Measurements from ENCODE around the gene CERS6. TPM values are rescaled to one million over a fixed set of nuclear protein-coding genes. Genes with fewer than 3 reads are reported as not detected.

CERS6 gene
- total and polyA plus RNA-seq, 4 donors = 4.3 to 25.8 (median 13.6) TPM

DNA sequence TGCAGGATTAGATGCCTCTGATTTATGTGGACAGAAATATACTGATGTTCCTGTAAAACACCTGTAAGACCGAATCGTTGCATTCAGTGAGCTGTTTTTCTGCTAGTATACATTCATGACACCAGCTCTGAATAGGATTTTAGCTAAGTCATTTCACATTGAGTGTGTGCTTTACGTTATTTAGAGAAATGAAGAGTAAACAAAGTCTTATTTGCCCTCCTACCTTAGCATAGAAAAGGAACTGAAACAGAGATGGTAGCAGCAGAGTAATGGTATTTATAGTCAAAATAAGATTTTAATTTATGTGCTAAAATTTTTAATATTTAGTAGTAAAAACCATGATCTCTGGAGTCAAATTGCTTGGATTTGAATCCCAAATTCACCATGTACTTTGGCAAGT, 168.0 kb downstream of the CERS6 start:
- Histone ChIP-seq H3K9ac (ENCODE audit: insufficient read depth in 1 of 2, low read length in 2 of 2) (no peak overlapping the region), H3K4me1 (ENCODE audit: control insufficient read depth in 5 of 5, insufficient read depth in 5 of 5, low read length in 5 of 5) (peaks cover 0 to 3% (median 0%) of the 10 kb centered on the region in 5 donors), H3K27me3 (ENCODE audit: control insufficient read depth in 3 of 3, insufficient read depth in 3 of 3, low read length in 2 of 3) (no peaks in the 10 kb centered on the region), H3K4me3 (no peak overlapping the region), H3K27ac (ENCODE audit: low read depth in 1 of 2, low read length in 1 of 2) (no peak overlapping the region), H3K36me3 (ENCODE audit: control insufficient read depth in 4 of 4, insufficient read depth in 4 of 4, low read length in 4 of 4) (no peaks in the 10 kb centered on the region), H3K9me3 (ENCODE audit: control insufficient read depth in 4 of 4, insufficient read depth in 3 of 4, low read length in 3 of 4) (no peaks in the 10 kb centered on the region)
- DNase-seq (no peak), ATAC-seq (ENCODE audit: insufficient read depth, low FRiP score) (no peak)
- TF ChIP-seq, protein P1, sequence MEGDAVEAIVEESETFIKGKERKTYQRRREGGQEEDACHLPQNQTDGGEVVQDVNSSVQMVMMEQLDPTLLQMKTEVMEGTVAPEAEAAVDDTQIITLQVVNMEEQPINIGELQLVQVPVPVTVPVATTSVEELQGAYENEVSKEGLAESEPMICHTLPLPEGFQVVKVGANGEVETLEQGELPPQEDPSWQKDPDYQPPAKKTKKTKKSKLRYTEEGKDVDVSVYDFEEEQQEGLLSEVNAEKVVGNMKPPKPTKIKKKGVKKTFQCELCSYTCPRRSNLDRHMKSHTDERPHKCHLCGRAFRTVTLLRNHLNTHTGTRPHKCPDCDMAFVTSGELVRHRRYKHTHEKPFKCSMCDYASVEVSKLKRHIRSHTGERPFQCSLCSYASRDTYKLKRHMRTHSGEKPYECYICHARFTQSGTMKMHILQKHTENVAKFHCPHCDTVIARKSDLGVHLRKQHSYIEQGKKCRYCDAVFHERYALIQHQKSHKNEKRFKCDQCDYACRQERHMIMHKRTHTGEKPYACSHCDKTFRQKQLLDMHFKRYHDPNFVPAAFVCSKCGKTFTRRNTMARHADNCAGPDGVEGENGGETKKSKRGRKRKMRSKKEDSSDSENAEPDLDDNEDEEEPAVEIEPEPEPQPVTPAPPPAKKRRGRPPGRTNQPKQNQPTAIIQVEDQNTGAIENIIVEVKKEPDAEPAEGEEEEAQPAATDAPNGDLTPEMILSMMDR (IDR thresholded peaks at IDR 0.05; ENCODE audit: control extremely low read depth, extremely low read depth) = no peak
- 75 to 85% methylated on average over 3 of the region's 3 CpGs for WGBS, 2 donors

DNA sequence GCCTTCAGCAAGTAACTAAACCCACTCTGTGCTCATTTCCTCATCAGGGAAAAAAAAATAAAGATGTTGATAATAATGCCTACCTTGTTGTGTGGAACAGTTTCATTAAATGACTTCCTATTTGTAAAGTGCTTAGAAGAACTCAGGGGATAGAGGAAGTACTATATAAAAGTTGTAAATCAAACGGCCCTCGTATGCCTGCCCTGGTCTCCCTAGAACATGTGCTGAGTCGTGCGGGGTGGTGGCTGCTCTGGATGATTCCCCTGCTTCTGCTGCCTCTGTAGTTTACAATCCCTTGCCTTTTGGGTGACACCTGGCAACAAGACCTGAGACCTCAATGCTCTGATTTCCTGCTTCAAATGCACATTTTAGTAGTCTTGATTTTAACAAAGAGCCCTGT, 170.0 kb downstream of the CERS6 start:
- no peaks in the 10 kb centered on the region for H3K9me3 ChIP-seq (ENCODE audit: control insufficient read depth in 4 of 4, insufficient read depth in 3 of 4, low read length in 3 of 4)
- 22 to 39% methylated on average over 4 of the region's 4 CpGs for WGBS, 2 donors
- no peaks in the 10 kb centered on the region for H3K27me3 ChIP-seq (ENCODE audit: control insufficient read depth in 3 of 3, insufficient read depth in 3 of 3, low read length in 2 of 3)
- H3K4me1 ChIP-seq (ENCODE audit: control insufficient read depth in 5 of 5, insufficient read depth in 5 of 5, low read length in 5 of 5) = peaks cover 0 to 3% (median 0%) of the 10 kb centered on the region in 5 donors
- no peaks in the 10 kb centered on the region for H3K36me3 ChIP-seq (ENCODE audit: control insufficient read depth in 4 of 4, insufficient read depth in 4 of 4, low read length in 4 of 4)
- no peak overlapping the region for H3K4me3 ChIP-seq
- TF ChIP-seq, protein P1 (IDR thresholded peaks at IDR 0.05; ENCODE audit: control extremely low read depth, extremely low read depth) = no peak
- no peak for DNase-seq
- no peak overlapping the region for H3K9ac ChIP-seq (ENCODE audit: insufficient read depth in 1 of 2, low read length in 2 of 2)
- no peak overlapping the region for H3K27ac ChIP-seq (ENCODE audit: low read depth in 1 of 2, low read length in 1 of 2)
- ATAC-seq (ENCODE audit: insufficient read depth, low FRiP score) = no peak

DNA sequence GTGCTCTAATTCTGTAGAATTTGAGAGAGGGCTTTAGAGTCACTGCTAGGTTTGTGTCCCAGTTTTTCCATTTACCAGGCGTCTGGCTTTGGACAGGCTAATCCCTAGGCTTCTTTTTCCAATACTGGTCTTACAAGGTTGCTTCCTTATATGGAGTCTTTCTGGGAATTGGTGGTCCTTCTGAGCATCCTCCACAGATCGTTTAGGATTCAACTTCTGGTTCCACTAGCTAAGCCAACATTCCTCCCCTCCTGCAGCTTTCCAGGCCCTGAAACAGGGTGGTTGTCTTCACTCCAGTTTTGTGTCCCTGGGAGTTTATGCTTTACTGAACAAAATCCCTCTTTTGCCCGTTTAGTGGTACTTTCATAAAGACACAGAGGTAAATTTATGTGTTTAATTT, 170.6 kb downstream of the CERS6 start:
- H3K27me3 ChIP-seq (ENCODE audit: control insufficient read depth in 3 of 3, insufficient read depth in 3 of 3, low read length in 2 of 3) = no peaks in the 10 kb centered on the region
- no peak overlapping the region for H3K9ac ChIP-seq (ENCODE audit: insufficient read depth in 1 of 2, low read length in 2 of 2)
- H3K27ac ChIP-seq (ENCODE audit: low read depth in 1 of 2, low read length in 1 of 2) = no peak overlapping the region
- H3K36me3 ChIP-seq (ENCODE audit: control insufficient read depth in 4 of 4, insufficient read depth in 4 of 4, low read length in 4 of 4) = no peaks in the 10 kb centered on the region
- no peak for DNase-seq
- H3K9me3 ChIP-seq (ENCODE audit: control insufficient read depth in 4 of 4, insufficient read depth in 3 of 4, low read length in 3 of 4) = no peaks in the 10 kb centered on the region
- 80 to 87% methylated on average over 3 of the region's 3 CpGs for WGBS, 2 donors
- TF ChIP-seq, protein P1 (IDR thresholded peaks at IDR 0.05; ENCODE audit: control extremely low read depth, extremely low read depth) = no peak
- no peak overlapping the region for H3K4me3 ChIP-seq
- H3K4me1 ChIP-seq (ENCODE audit: control insufficient read depth in 5 of 5, insufficient read depth in 5 of 5, low read length in 5 of 5) = peaks cover 0 to 3% (median 0%) of the 10 kb centered on the region in 5 donors
- ATAC-seq (ENCODE audit: insufficient read depth, low FRiP score) = no peak

DNA sequence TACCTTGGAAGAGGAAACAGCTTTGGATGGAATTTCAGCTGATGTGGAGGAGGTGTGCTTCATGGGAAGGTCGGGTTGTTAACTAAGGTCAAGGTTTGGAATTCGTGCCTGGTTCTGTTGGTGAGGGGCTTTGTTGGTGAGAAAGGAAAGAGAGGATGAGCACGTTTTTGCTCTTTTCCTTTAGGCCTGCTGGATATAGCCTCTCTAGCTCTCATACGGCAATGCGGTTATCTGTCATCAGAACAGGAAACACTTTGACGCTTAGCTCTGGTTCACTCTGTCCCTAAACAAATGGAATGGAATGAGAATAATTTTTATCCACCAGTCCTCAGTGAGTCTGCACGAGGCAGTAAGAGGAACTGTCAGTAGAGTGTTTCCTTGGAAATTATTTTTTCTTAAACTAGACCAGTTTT, 176.6 kb downstream of the CERS6 start:
- DNase-seq (no peak), ATAC-seq (ENCODE audit: insufficient read depth, low FRiP score) (peak; percentile 41)
- peaks cover 4 to 43% (median 15%) of the 10 kb centered on the region in 5 donors for H3K4me1 ChIP-seq (ENCODE audit: control insufficient read depth in 5 of 5, insufficient read depth in 5 of 5, low read length in 5 of 5)
- H3K36me3 ChIP-seq (ENCODE audit: control insufficient read depth in 4 of 4, insufficient read depth in 4 of 4, low read length in 4 of 4) = no peaks in the 10 kb centered on the region
- TF ChIP-seq, protein P1 (IDR thresholded peaks at IDR 0.05; ENCODE audit: control extremely low read depth, extremely low read depth) = no peak
- peak overlapping the region; percentile 39 to 94 for H3K27ac ChIP-seq (ENCODE audit: low read depth in 1 of 2, low read length in 1 of 2)
- no peaks in the 10 kb centered on the region for H3K9me3 ChIP-seq (ENCODE audit: control insufficient read depth in 4 of 4, insufficient read depth in 3 of 4, low read length in 3 of 4)
- 12 to 28% methylated on average over 7 of the region's 7 CpGs for WGBS, 2 donors
- H3K4me3 ChIP-seq = no peak overlapping the region
- H3K27me3 ChIP-seq (ENCODE audit: control insufficient read depth in 3 of 3, insufficient read depth in 3 of 3, low read length in 2 of 3) = no peaks in the 10 kb centered on the region
- H3K9ac ChIP-seq (ENCODE audit: insufficient read depth in 1 of 2, low read length in 2 of 2) = no peak overlapping the region

Measured in lung (tissue), 12 donors.